ENCODE data around the gene FOXF1. TPM values are rescaled to one million over a fixed set of nuclear protein-coding genes. Genes with fewer than 3 reads are reported as not detected.

FOXF1 gene
- total and polyA plus RNA-seq, 2 of the 13 experiments (the other 11 are each of a cell fraction or from before 2014, with no cell fraction given), result not detected

- TF ChIP-seq HNF4G (IDR thresholded peaks at IDR 0.05; ENCODE audit: borderline replicate concordance, low read depth, low read length) (no peak), HNF4G (CRISPR knock-in tag; IDR thresholded peaks at IDR 0.05; ENCODE audit: borderline replicate concordance, low read depth) (no peak), GABPB1 (CRISPR knock-in tag; IDR thresholded peaks at IDR 0.05) (peak; percentile 22; the same call in 1 of the 2 replicates), ZNF414 (CRISPR knock-in tag; IDR thresholded peaks at IDR 0.05) (no peak), ZNF432 (CRISPR knock-in tag; IDR thresholded peaks at IDR 0.05; ENCODE audit: borderline replicate concordance) (no peak), E2F1 (CRISPR knock-in tag; IDR thresholded peaks at IDR 0.05) (no peak)
- TF ChIP-seq, protein P1, sequence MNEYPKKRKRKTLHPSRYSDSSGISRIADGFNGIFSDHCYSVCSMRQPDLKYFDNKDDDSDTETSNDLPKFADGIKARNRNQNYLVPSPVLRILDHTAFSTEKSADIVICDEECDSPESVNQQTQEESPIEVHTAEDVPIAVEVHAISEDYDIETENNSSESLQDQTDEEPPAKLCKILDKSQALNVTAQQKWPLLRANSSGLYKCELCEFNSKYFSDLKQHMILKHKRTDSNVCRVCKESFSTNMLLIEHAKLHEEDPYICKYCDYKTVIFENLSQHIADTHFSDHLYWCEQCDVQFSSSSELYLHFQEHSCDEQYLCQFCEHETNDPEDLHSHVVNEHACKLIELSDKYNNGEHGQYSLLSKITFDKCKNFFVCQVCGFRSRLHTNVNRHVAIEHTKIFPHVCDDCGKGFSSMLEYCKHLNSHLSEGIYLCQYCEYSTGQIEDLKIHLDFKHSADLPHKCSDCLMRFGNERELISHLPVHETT (CRISPR knock-in tag; conservative IDR thresholded peaks at IDR 0.05), result no peak
- TF ChIP-seq, protein P2, sequence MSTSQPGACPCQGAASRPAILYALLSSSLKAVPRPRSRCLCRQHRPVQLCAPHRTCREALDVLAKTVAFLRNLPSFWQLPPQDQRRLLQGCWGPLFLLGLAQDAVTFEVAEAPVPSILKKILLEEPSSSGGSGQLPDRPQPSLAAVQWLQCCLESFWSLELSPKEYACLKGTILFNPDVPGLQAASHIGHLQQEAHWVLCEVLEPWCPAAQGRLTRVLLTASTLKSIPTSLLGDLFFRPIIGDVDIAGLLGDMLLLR (CRISPR knock-in tag; IDR thresholded peaks at IDR 0.05), result no peak
These were observed 9.5 kb downstream of the FOXF1 start (continued) for GRCh38 chr16:86519649-86520316.

All from HepG2 (cell line).